ENCODE measurements around the gene DEFB115.
"Not testable (repeated sequence)": the region's sequence is repeated elsewhere in the genome, so short reads cannot be mapped to it uniquely, and the experiment has no call there.

DEFB115 gene, protein sequence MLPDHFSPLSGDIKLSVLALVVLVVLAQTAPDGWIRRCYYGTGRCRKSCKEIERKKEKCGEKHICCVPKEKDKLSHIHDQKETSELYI

GRCh38 chr20:31257364-31257763, at the start of gene DEFB115:
Gene DEFB115, plus strand, starts transcription at chr20:31257664. Its CDS starts 0 bp downstream, at chr20:31257664.
- DNase-seq (ENCODE audit: low read depth), result no peak

DNA sequence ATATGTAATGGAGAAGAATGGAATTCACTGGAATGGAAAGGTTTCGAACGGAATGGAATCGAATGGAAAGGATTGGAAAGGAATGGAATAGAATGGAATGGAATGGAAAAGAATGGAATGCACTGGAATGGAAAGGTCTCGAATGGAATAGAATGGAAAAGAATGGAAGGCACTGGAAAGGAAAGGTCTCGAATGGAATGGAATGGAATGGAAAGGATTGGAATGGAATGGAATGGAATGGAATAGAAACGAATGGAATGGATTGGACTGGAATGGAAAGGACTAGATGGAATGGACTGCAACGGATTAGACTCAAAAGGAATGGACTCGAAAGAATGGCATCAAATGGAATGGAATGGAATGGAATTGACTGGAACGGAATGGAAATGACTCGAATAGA, 20.5 kb upstream of the DEFB115 start:
- no peak for DNase-seq (ENCODE audit: low read depth)

DNA sequence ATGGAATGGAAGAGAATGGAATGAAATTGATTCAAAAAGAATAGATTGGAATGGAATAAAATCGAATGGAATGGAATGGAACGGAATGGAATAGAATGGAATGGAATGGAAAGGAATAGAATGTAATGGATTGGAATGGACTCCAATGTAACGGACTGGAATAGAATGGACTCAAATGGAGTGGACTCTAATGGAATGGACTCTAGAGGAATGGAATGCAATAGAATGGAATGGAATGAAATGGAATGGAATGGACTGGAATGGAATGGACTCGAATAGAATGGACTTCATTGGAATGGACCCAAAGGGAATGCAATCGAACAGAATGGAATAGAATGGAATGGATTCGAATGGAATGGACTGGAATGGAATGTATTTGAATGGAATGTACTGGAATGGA, 19.7 kb upstream of the DEFB115 start:
- no peak for DNase-seq (ENCODE audit: low read depth)

GRCh38 chr20:31239139-31239538, 18.3 kb upstream of the DEFB115 start:
- no peak for DNase-seq (ENCODE audit: low read depth)

DNA sequence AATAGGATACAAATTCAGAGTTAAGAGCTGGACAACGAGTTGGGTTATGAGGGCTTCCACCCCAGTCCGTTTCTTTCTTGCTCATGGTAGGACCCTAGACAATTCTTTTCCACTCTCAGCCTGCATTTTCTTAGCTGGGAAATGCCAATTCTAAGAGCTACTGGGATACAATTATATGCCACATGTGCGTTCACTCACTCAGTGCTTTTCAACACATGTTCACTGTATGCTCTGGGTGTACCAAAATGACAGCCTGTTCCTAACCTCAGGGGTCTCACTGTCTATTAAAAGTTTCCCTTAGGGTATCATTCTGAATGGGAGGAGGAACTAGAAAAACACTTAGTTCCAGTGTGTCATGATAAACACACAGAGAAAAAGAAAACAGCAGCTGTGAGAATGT, 505 bp upstream of the DEFB115 start:
- no peak for DNase-seq (ENCODE audit: low read depth)

- DNase-seq (ENCODE audit: low read depth), result no peak
Observed at GRCh38 chr20:31260326-31260932, 3.0 kb downstream of the DEFB115 start.

DNA sequence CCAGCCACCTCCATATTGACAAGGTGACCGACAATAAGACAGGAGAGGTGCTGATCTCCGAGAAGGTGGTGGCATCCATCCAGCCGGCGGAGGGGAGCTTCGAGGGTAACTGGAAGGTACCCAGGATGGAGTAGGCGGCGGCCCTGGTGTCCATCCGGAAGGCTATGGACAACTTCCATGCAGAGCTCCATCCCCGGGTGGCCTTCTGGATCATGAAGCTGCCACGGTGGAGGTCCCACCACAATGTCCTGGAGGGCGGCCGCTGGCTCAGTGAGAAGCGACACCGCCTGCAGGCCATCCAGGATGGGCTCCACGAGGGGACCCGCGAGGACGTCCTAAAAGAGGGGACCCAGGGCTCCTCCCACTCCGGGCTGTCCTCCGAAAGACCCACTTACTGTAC, 17.0 kb downstream of the DEFB115 start:
- DNase-seq (ENCODE audit: low read depth), result no peak

DNA sequence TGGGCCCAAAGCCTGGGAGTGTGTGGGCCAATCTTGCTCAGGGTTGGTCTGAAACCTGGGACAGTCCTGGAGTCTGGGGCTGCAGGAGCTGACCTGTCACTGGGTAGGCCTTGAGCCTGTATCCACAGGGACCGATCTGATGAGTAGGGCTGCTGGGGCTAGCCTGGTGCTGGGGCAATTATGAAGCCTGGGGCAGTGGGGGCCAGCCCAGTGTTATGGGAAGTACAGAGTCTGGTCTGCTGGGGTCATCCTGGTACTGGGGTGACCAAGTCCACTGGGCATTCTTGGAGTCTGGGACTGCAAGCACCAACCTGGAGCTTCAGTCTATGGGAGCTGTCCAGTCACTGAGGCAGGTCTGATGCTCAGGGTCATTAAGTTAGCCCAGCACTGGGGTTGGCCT, 20.7 kb downstream of the DEFB115 start:
- DNase-seq (ENCODE audit: low read depth), result no peak

- not testable (repeated sequence) for DNase-seq (ENCODE audit: low read depth)
Observed at GRCh38 chr20:31284964-31285363, 27.5 kb downstream of the DEFB115 start.

GRCh38 chr20:31308535-31309162, 51.2 kb downstream of the DEFB115 start, which contains the start of gene DEFB116:
Gene DEFB116, minus strand, starts transcription at chr20:31308585. Its CDS starts 0 bp downstream, at chr20:31308585.
- no peak for DNase-seq (ENCODE audit: low read depth)

All from stimulated activated CD8-positive, alpha-beta memory T cell treated with anti-CD3 and anti-CD28 coated beads, Interleukin-4, amount 100 ng/mL, for 24 hours (primary cell).